Peyer's patch (tissue), 4 donors: ENCODE measurements around the gene PRKCH.

ENCODE experiments used
- POLR2A ChIP-seq, 2 donors: fragments of 450-650 bp; IDR thresholded peaks; one replicate each; pipeline ENCODE4 v1.5.1; 2017; ENCODE audit warnings: antibody characterized with exemption in 2 of 2, mild to moderate bottlenecking in 2 of 2, moderate library complexity in 2 of 2
- TF ChIP-seq, protein P1 (sequence below), 6 experiments: fragments of 450-650 bp in 4 of 6; fragments of 200-600 bp in 2 of 6; sonication (generic) in 1 of 6; IDR thresholded peaks; one replicate each; pipeline ENCODE4 v1.5.1; 2017 to 2019; ENCODE audit warnings: antibody characterized with exemption in 6 of 6, mild to moderate bottlenecking in 3 of 6, moderate library complexity in 1 of 6

DNA sequence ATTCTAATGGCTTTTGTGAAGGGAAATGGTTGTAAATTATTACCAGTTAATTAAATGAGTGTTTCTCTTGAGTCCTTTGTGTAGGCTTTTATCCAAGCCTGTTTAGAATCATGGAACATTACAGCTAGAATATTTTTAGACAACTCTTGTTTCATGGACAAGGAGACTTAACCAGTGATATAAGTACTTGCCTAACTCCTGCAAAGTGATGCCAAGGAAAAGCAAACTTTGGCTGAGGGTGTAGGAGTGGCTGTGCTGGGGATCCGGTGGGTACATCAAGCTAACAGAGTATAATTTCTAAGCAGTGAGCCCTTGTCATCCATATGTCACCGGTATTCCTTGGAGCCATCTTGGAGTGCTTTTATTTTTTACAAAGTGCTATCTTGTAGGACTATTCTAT, 61.5 kb downstream of the PRKCH start:
- TF ChIP-seq, protein P1, sequence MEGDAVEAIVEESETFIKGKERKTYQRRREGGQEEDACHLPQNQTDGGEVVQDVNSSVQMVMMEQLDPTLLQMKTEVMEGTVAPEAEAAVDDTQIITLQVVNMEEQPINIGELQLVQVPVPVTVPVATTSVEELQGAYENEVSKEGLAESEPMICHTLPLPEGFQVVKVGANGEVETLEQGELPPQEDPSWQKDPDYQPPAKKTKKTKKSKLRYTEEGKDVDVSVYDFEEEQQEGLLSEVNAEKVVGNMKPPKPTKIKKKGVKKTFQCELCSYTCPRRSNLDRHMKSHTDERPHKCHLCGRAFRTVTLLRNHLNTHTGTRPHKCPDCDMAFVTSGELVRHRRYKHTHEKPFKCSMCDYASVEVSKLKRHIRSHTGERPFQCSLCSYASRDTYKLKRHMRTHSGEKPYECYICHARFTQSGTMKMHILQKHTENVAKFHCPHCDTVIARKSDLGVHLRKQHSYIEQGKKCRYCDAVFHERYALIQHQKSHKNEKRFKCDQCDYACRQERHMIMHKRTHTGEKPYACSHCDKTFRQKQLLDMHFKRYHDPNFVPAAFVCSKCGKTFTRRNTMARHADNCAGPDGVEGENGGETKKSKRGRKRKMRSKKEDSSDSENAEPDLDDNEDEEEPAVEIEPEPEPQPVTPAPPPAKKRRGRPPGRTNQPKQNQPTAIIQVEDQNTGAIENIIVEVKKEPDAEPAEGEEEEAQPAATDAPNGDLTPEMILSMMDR (IDR thresholded peaks at IDR 0.05): no peak
- no peak for TF ChIP-seq POLR2A (IDR thresholded peaks at IDR 0.05)
